ENCODE measurements around the gene CHFR.
"Not testable (repeated sequence)": the region's sequence is repeated elsewhere in the genome, so short reads cannot be mapped to it uniquely, and the experiment has no call there.

Gene CHFR

DNA sequence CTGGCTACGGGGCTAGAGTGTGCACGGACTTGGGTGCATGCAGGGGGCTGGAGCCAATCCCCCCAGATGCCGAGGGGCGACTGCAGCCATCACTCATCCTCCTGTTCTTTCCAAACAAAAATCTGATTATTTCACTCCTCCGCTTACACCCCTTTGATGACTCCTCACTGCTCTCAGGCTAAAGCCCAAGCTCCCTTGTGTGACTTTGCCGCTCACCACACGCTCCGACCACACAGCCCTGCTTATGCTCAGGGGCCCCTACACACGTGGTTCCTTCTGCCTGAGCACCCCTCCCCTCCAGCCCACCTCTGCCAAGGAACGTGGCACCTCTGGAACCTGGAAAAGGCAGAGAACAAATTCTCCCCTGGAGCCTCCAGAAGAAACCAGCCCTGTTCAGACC lies 13.7 kb downstream of the CHFR start:
- no peak for DNase-seq

DNA sequence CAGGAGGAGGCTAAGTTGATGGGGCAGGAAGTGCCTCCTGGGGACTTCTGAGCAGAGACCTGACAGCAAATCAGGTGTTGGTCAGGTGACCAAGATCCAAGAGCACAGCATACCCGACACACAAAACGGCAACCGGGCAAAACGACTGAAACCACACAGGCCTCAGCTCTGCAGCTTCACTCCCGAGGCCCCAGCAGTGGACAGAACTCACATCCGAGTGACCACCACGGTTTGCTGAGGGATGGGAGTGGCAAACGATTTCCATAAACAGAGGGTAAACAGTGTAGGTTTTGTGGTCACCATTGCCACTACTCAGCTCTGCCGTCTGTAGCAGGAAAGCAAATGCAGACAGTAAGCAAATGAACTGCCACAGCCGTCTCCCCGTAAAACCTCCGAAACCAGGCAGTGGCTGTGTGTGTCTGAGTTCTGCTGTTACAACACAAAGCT lies 14.4 kb downstream of the CHFR start:
- DNase-seq, result no peak

DNA sequence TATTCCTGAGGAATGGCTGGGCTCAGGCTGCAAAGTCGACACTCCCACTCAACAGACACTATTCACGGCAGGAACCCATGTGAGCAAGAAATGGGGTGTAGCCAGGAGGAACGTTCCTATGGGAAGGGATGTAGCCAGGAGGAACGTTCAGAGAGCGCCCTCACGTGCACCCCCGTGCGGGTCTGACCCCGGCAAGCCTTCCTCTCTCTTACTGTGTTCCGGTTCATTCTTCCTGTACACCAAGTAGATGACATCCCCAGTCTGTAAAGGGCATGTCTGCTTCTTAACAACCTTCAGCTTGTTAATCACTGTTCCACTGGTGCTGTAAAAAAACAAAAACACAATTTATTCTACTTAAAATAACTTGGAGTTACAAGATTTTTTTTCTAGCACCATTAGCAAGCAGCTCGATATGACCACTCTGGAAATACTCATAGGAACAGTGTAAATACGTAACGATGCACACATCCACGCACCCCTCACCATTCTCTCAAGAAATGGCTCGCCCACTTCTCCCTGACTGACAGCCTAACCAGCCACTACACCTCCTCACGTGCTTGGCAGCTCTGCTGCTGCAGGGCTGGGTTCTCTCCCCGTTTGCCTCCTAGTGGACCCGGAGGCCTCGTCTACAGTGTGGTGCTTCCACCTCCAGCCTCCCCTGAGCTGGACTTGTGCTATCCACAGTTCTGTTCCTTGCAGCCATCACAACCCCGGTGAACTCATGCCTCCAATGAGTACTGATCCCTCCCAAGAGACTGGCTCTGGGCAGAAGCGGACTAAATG lies 15.1 kb downstream of the CHFR start:
- DNase-seq, result no peak

DNA sequence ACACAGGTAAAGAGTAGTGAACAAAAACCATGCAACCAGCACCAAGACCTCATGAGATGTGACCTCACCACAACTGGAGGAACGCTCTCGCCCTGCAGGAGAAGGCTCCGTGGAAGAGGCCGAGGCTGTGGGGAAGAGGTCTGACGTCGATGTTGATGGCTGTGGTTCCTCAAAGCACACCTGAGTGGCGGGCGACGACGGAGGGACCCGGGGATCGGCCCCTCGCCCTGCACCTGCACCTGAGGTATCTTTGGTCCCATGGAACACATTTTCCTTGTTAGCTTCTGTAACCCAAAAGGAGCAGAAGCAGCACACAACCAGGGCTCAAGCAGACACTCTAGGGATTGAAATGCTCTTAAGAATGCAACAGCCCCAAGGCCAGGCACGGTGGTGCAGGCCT lies 17.9 kb downstream of the CHFR start:
- no peak for DNase-seq

DNA sequence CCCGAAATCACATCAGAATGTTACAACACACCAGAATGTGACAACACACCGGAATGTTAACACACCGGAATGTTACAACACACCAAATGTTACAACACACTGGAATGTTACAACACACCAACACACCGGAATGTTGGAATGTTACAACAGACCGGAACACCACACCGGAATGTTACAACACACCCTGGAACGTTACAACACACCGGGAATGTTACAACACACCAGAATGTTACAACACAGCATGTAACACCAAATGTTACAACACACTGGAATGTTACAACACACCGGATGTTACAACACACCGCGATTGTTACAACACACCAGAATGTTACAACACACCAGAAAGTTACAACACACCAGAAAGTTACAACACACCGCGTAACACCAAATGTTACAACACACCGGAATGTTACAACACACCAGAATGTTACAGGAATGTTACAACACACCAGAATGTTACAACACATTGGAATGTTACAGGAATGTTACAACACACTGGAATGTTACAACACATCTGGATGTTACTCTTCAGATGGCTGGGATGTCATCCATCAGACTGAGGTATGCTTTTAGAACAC lies 21.1 kb downstream of the CHFR start:
- no peak for DNase-seq

DNA sequence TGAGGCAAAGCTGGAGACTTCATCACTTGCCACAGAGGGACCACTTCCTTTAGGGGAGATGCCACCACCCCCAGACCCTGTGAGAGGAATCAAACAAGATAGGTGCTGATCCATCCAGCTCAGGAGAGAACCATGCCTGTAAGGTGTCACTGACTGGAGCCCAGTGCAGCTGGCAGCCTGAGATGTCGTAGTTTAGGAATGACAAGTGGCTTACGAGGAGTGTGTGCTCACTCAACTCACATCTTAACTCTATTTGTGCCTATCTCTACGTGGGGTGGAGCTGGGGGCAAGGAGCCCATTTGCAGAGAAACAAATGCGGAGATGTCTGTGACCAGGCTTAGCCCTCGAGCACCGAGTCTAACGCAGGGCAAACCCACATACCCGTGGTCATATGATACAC lies 25.8 kb downstream of the CHFR start:
- DNase-seq, result no peak

DNA sequence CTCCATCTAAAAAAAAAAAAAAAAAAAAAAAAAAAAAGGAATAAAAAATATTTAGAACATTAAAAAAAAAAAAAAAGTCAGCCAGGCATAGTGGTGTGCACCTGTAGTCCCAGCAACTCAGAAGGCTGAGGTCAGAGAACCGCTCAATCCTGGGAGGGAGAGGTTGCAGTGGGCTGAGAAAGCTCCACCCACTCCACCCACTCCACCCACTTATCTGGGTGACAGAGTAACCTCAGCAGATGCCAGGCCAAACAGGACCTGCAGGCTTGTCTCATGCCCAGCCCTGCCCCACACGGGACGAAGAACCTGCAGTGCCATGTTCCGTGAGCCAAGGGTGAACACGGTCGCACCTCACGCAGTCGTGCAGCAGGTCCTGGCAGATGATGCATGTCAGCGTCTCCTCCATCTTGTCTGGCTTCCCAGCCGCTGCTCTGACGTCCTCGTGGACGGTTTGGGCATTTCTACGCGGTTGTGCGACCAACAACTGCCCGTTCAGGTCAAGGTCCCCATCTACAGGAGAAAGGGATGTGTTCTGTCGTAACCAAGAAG lies 28.6 kb downstream of the CHFR start:
- DNase-seq, result no peak

DNA sequence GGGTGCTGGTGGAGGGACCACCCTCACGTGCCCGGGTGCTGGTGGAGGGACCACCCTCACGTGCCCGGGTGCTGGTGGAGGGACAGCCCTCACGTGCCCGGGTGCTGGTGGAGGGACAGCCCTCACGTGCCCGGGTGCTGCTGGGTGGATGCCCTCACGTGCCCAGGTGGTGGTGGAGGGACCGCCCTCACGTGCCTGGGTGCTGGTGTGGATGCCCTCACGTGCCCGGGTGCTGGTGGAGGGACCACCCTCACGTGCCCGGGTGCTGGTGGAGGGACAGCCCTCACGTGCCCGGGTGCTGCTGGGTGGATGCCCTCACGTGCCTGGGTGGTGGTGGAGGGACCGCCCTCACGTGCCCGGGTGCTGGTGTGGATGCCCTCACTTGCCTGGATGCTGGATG lies 30.4 kb downstream of the CHFR start:
- DNase-seq, result not testable (repeated sequence)

DNA sequence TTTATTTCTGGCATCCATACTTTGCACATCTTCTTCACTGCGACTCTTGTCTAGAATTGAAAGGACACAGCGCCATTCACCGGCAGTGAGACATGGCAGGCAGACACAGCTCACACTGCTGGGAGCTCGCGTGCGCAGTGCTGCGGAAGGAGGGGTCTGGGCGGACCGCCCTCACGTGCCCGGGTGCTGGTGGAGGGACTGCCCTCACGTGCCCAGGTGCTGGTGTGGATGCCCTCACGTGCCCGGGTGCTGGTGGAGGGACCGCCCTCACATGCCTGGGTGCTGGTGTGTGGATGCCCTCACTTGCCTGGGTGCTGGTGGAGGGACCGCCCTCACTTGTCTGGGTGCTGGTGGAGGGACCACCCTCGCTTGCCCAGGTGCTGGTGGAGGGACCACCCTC lies 30.8 kb downstream of the CHFR start:
- no peak for DNase-seq

DNA sequence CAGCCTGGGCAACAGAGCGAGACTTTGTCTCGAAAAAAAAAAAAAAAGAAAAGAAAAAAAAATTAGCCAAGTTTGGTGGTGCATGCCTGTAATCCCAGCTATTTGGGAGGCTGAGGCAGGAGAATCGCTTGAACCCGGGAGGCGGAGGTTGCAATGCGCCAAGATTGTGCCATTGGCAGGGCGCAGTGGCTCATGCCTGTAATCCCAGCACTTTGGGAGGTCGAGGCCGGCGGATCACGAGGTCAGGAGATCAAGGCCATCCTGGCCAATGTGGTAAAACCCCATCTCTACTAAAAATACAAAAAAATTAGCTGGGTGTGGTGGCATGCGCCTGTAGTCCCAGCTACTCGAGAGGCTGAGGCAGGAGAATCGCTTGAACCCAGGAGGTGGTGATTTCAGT lies 32.2 kb downstream of the CHFR start:
- DNase-seq, result not testable (repeated sequence)

DNA sequence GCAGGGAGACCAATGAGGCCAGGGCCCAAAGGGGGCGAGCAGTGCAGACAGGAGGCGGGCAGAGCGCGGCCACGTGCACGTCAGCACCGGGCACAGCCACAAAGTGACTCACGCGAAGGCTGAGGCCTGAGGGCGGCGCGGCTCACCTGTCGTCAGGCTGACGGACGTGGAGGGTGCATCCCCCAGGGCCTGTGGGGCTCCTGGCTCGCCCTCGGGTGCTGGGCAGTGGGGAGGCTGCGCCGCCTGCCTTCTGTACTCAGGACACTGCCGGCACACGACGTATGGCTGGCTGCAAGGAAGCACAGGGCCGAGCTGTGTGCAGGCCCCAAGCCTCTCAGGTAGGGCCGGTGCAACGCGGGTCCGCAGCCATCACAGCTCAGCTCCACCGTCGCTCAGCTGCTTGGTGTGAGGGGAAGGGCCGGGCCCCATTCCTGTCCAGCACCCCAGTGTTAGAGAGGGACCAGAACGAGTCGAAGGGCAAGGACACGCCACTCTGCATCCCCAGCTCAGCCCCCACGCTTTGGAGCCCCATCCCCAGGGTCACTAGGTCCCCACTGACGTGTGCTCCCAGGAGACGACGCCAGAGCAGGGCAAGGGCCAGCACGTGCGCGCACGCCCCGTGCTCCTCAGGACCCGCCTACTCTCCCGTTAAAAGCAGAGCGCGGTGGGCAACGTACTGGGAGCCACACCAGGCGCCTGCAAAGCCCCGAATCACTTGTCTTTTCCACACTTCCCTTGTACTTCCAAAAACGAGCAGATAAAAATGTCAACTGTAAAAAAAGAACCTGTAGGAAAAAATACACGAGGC lies 33.9 kb downstream of the CHFR start:
- no peak for DNase-seq

DNA sequence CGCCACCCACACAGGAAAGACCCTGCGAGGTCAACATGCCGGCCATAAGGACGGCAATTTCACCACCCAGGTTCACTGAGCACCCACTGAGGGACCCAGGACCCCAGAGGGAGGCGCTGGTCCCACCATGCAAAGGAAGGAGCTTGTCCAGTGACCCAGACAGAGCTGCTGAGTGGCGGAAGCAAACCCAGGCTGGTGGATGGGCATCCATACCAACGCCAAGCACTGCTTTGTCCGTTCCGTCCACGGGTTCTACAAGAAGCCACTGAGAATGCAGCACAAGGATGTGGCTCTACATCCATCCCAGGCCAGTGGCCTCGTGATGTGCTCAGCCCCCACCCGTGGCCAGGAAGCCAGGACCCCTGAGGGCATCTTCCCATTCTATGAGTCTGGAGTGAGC lies 34.9 kb downstream of the CHFR start:
- DNase-seq, result no peak

DNA sequence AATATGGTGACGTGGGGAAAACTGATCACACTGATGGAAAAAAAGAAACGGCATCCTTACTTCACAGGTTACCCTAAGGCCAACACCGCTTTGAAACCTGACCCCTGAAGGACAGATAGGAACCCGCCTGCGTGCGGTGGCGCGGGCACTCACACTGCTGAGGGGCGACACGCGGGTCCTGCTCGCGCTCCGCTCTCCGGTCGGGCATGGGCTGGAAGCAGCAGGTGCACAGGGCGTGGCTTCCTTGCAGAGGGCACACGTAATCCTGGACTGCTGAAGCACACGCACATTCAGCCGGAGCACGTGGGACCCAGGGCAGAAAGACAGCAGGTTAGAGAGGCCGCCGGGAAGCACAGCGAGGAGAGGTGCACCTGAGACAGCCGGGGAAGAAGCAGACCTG lies 35.9 kb downstream of the CHFR start:
- DNase-seq, result no peak

DNA sequence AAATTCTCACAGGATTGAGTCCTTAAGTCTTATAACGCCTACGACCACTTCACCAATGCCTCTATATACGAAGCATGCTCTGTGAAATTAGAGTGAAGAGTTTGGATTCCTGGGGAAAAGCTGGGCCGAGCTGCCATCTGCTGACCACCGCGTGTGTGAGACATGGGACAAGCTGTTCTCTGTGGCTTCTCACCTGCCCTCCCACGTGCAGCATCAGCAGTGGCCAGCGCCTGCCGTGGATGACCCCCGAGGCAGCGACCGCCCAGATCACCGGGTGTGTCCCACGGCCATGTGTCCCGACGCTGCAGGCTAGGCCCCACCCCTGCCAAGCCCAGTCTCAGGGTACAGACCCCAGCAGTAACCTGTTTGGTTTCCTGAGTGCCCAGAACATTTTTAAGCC lies 37.1 kb downstream of the CHFR start:
- DNase-seq, result no peak

DNA sequence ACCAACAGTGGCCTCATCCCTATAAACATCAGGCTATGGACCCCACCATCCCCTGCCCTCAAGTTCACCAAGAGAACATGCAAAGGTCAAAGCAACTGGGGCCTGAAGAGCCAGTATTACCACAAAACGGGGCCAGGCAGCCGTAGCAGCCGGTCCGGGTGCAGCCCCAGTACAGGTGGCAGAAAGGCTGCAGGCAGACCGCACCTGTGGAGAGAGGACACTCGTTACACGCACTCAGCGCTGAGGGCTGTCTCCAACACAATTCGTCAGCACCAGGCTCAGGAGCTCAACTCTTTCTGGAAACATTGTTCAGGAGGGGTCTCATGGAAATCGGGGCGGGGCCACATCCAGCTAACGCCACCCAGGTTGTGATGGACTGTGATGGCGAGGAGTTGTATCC lies 38.9 kb downstream of the CHFR start:
- no peak for DNase-seq

DNA sequence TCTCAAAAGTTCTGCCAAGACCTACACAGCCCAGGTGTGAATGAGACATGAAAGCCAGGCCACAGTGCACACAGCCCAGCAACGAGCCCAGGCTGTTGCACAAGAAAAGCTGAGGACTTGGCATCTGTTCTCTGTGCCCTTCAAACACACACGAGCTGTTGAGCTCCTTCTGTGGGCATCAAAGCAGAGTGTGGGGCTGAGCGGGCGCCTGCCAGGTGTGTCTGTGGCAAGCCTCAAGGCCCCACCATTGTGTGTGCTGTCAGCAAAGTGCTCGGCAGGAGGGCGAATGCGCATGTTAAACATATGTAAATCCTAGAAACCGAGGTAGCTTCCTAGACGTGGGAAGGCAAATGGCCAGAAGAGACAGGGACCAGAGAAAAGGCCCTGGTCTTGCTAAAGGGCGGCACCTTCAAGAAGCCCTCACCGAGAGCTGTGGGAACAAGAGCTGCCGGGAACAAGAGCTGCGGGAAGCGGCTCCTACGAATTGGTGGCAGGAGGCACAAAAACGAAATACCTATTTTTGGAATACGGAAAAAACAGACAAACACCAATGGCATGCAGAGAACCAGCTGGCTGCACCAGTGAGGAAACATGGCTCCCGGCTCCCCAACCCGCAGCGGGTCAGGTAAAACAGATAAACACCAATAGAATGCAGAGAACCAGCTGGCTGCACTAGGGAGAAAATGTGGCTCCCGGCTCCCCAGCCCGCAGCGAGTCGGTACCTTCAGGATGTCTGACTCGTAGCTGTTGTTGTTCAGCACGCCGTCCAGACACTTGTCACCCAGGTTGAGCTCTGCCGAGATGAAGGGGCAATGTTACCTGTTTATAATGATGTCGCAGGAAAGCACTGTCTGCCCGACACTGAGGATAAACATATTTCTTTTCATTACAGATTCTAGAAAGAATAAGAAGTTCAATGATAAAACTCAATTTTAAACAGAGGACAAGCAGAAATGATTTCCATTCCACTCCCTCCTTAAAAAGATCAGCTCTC lies 39.7 kb downstream of the CHFR start:
- no peak for DNase-seq

DNA sequence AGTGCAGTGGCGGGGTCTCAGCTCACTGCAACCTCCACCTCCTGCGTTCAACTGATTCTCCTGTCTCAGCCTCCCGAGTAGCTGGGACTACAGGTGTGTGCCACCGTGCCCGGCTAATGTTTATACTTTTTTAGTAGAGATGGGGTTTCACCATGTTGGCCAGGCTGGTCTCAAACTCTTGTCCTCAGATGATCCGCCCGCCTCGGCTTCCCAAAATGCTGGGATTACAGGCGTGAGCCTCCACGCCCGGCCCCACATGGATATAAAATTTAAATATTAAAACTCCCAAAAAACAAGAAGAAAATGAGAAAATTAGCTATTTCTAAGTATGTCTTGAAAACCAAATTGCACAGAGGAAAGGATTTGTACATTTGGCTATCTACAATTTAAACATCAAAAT lies 42.7 kb downstream of the CHFR start:
- not testable (repeated sequence) for DNase-seq

DNA sequence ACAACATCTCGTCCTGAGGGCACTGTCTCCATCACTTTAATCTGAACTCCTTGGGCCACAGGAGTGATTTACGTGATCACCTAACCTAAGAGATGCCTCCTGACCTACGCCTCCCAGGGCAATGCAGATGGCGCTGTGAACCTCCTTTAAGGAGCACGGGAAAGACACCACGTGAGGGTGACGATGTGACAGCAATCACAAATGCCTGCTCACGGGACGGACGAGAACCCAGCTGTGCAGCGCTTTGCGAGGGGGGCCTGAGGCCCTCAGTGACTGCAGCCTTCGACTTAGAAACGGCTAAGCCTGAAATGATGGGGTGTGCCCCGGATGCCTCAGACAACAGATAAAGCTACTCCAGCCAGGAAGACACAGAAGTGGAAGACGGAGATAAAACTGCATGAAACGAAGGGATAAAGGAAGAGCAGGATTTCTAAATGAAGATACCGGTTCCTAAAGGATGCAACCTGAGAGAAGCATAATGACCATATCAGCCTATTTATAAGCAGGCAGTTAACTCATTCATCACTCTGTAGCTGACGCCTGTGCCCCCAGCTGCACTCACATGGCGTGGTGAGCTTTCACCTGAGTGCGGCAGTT lies 44.9 kb downstream of the CHFR start:
- DNase-seq, result no peak

DNA sequence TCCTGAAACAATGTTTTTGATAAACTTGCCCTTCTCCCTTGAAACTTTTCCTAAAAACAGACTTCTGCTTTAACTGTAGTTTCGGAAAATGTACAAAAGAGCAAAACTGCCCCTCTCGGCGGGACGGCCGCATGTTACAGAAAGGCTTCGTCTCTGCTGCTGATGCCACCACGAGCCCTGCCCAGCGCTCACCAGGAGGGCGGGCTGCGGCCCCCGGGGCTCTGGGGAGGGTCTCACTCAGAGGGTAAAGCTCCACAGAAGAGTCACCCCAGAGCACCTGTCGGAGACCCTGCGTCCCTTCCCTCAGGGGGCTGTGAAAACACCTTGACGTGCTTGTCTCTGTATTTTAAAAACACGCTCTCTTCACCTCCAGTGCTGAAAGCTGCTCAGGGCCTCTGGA lies 46.3 kb downstream of the CHFR start:
- DNase-seq, result no peak

DNA sequence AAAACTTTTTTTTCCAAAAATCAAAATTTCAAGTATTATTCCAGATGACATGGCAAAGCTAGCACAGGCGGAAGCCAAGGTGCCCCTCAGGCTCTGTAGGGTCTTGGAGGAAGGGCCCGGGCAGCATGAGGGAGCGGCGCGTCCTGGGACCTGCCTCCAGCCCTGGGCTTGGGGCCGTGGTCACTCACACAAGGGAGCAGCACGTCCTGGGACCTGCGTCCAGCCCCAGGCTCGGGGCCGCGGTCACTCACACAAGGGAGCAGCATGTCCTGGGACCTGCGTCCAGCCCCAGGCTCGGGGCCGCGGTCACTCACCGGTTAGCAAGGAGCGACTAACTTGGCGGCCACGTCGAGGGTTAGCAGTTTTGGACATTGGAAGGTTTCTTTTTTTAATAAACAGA lies 46.9 kb downstream of the CHFR start:
- no peak for DNase-seq

DNA sequence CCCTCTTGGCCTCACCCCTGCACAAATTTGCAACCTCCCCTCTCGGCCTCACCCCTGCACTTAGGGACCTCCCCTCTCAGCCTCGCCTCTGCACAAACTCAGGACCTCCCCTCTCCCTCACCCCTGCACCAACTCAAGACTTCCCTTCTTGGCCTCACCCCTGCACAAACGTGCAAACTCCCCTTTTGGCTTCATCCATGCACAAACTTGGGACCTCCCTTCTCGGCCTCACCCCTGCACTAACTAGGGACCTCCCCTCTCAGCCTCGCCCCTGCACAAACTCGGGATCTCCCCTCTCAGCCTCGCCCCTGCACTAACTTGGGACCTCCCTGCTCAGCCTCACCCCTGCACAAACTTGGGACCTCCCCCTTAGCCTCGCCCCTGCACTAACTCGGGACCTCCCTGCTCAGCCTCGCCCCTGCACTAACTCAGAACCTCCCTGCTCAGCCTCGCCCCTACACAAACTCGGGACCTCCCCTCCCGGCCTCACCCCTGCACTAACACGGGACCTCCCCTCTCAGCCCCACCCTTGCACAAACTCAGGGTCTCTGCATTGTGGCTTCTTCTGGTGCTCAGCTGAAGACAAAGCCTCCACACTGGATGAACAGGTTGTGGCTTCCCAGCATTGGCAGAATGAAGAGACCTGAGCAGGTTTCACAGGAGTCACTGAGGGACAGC lies 47.7 kb downstream of the CHFR start:
- DNase-seq, result no peak

Data from DMS153 (cell line).